Liver (tissue), 3 donors: ENCODE measurements around the gene MTURN.

Experiments used
- JUND ChIP-seq, 2 donors: IDR thresholded peaks; 2 replicates each; pipeline ENCODE4 v1.6.1; 2016; ENCODE audit warnings: antibody characterized with exemption in 2 of 2
- TF ChIP-seq, protein P1 (sequence below): fragments of 150-350 bp; IDR thresholded peaks from 2 replicates; pipeline ENCODE4 v1.5.1; 2017; ENCODE audit warnings: improper control_type of control experiment, low read depth, low read length; ENCODE audit not compliant: missing input control
- donor health status: healthy.
- donor health status: healthy.

DNA sequence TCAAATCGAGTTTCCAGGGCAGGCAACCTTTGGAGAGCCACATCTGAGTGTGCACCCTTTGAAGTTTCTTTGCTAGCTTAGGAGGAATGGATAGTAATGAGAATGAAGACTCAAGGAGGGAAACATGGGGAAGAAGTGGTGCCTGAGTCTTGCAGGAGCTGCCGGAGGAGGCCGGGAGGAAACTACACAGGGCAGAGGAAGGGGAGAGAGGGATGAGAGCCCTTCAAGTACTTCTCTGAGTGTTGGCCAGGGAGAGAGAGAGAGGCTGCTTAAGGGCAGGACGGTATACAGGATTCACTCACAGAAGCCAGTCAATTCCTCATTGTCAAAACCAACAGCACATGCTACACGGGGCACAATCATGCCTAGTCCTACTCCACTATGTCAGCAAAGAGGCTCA, 75.2 kb downstream of the MTURN start:
- TF ChIP-seq, protein P1, sequence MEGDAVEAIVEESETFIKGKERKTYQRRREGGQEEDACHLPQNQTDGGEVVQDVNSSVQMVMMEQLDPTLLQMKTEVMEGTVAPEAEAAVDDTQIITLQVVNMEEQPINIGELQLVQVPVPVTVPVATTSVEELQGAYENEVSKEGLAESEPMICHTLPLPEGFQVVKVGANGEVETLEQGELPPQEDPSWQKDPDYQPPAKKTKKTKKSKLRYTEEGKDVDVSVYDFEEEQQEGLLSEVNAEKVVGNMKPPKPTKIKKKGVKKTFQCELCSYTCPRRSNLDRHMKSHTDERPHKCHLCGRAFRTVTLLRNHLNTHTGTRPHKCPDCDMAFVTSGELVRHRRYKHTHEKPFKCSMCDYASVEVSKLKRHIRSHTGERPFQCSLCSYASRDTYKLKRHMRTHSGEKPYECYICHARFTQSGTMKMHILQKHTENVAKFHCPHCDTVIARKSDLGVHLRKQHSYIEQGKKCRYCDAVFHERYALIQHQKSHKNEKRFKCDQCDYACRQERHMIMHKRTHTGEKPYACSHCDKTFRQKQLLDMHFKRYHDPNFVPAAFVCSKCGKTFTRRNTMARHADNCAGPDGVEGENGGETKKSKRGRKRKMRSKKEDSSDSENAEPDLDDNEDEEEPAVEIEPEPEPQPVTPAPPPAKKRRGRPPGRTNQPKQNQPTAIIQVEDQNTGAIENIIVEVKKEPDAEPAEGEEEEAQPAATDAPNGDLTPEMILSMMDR = no peak
- no peak for TF ChIP-seq JUND (IDR thresholded peaks at IDR 0.05)
